HepG2 (cell line): ENCODE results near the gene YBX2. TPM values are rescaled to one million over a fixed set of nuclear protein-coding genes. Genes with fewer than 3 reads are reported as not detected.
A peak's percentile ranks its signal among the peaks of the same experiment; 100 is the strongest.

Experiments used
- AGO1 ChIP-seq: fragments of 200-400 bp; formaldehyde crosslinking; IDR thresholded peaks from 2 replicates; pipeline ENCODE4 v1.6.1; 2017; ENCODE audit warnings: mild to moderate bottlenecking, low read depth, low read length, moderate library complexity; ENCODE audit not compliant: poor library complexity, severe bottlenecking
- ARNT2 ChIP-seq: sonication (generic); formaldehyde crosslinking; IDR thresholded peaks from 2 replicates; pipeline ENCODE4 v1.8.0; 2022; ENCODE audit warnings: mild to moderate bottlenecking, low read depth, missing genetic modification reagents, moderate library complexity
- CCDC6 ChIP-seq: sonication (generic); formaldehyde crosslinking; IDR thresholded peaks from 2 replicates; pipeline ENCODE4 v1.8.1; 2022; ENCODE audit warnings: mild to moderate bottlenecking, missing genetic modification reagents, moderate library complexity
- FOSL1 ChIP-seq: sonication (generic); formaldehyde crosslinking; IDR thresholded peaks from 2 replicates; pipeline ENCODE4 v1.9.0; 2021; ENCODE audit warnings: missing genetic modification reagents, borderline replicate concordance
- FOXA3 ChIP-seq: IDR thresholded peaks from 2 replicates; pipeline ENCODE4 v1.6.1; 2016; ENCODE audit warnings: missing genetic modification reagents, missing compliant biosample characterization
- NR2F6 ChIP-seq, 2 experiments: IDR thresholded peaks; 2 replicates each; pipeline ENCODE4 v1.6.1; 2016; ENCODE audit warnings: antibody characterized with exemption in 1 of 2, mild to moderate bottlenecking in 1 of 2
- REL ChIP-seq: sonication (generic); formaldehyde crosslinking; conservative IDR thresholded peaks from 2 replicates; pipeline ENCODE4 v1.8.0; 2022; ENCODE audit warnings: mild to moderate bottlenecking, missing genetic modification reagents, moderate library complexity
- SMYD3 ChIP-seq: sonication (generic); formaldehyde crosslinking; IDR thresholded peaks from 2 replicates; pipeline ENCODE4 v1.8.1; 2023; ENCODE audit warnings: mild to moderate bottlenecking, missing genetic modification reagents
- SPEN ChIP-seq: sonication (generic); formaldehyde crosslinking; IDR thresholded peaks from 2 replicates; pipeline ENCODE4 v1.5.1; 2020; ENCODE audit warnings: low read depth, mild to moderate bottlenecking, missing genetic modification reagents
- TGIF2 ChIP-seq: IDR thresholded peaks from 2 replicates; pipeline ENCODE4 v1.6.1; 2016; ENCODE audit warnings: control low read depth, missing compliant biosample characterization
- ZBTB20 ChIP-seq: sonication (generic); formaldehyde crosslinking; IDR thresholded peaks from 2 replicates; pipeline ENCODE4 v1.8.1; 2023; ENCODE audit warnings: missing genetic modification reagents, low read depth, mild to moderate bottlenecking, borderline replicate concordance
- ZBTB3 ChIP-seq: sonication (generic); formaldehyde crosslinking; IDR thresholded peaks from 2 replicates; pipeline ENCODE4 v1.4.0; 2020; ENCODE audit warnings: low read depth, mild to moderate bottlenecking, moderate library complexity, missing genetic modification reagents, borderline replicate concordance
- ZNF256 ChIP-seq: sonication (generic); formaldehyde crosslinking; conservative IDR thresholded peaks from 2 replicates; pipeline ENCODE4 v1.4.0; 2020; ENCODE audit warnings: missing genetic modification reagents
- ZNF546 ChIP-seq: sonication (generic); formaldehyde crosslinking; conservative IDR thresholded peaks from 2 replicates; pipeline ENCODE4 v1.8.1; 2023; ENCODE audit warnings: mild to moderate bottlenecking, missing genetic modification reagents
- ZNF607 ChIP-seq: sonication (generic); formaldehyde crosslinking; IDR thresholded peaks from 2 replicates; pipeline ENCODE4 v1.5.1; 2020; ENCODE audit warnings: missing genetic modification reagents, mild to moderate bottlenecking, borderline replicate concordance
- ZNF672 ChIP-seq: sonication (generic); formaldehyde crosslinking; IDR thresholded peaks from 2 replicates; pipeline ENCODE4 v1.8.1; 2022; ENCODE audit warnings: missing genetic modification reagents
- ZNF713 ChIP-seq: sonication (generic); formaldehyde crosslinking; IDR thresholded peaks from 2 replicates; pipeline ENCODE4 v1.4.0; 2020; ENCODE audit warnings: mild to moderate bottlenecking, missing genetic modification reagents
- ZNF780A ChIP-seq: sonication (generic); formaldehyde crosslinking; IDR thresholded peaks from 2 replicates; pipeline ENCODE4 v1.8.0; 2022; ENCODE audit warnings: mild to moderate bottlenecking, missing genetic modification reagents, moderate library complexity
- ZSCAN22 ChIP-seq: sonication (generic); formaldehyde crosslinking; IDR thresholded peaks from 2 replicates; pipeline ENCODE4 v1.4.0; 2020; ENCODE audit warnings: mild to moderate bottlenecking, missing genetic modification reagents
- ZSCAN9 ChIP-seq: IDR thresholded peaks from 2 replicates; pipeline ENCODE4 v1.6.1; 2016; ENCODE audit warnings: borderline replicate concordance
- polyA plus RNA-seq, 8 experiments: library from polyadenylated mRNA; depleted of rRNA in 3 of 8; stranded (reverse) in 7 of 8; unstranded in 1 of 8; fragments of >200 nt; fragmentation: Illumina TruSeq in 4 of 8; extraction: Trizol in 4 of 8; gene quantifications; 2 replicates each; pipeline versions ENCODE4 v1.2.1 to v1.2.3, GENCODE V29; 2011 to 2016; ENCODE audit warnings: low read depth in 4 of 8, missing spikeins in 1 of 8, mixed read lengths in 1 of 8; ENCODE audit not compliant: insufficient read depth in 1 of 8
- total RNA-seq, 5 experiments: library from RNA; depleted of rRNA; stranded (reverse); fragments of >200 nt; fragmentation: Illumina TruSeq; extraction: Trizol; gene quantifications; 2 replicates each; pipeline ENCODE4 v1.2.3, GENCODE V29; 2016; ENCODE audit warnings: low read depth in 1 of 5
- TF ChIP-seq, protein P1 (sequence below): sonication (generic); formaldehyde crosslinking; IDR thresholded peaks from 2 replicates; pipeline ENCODE4 v1.5.0; 2020; ENCODE audit warnings: missing genetic modification reagents
- TF ChIP-seq, protein P2 (sequence below): IDR thresholded peaks from 2 replicates; pipeline ENCODE4 v1.6.1; 2016; ENCODE audit warnings: mild to moderate bottlenecking
- TF ChIP-seq, protein P3 (sequence below): sonication (generic); formaldehyde crosslinking; IDR thresholded peaks from 2 replicates; pipeline ENCODE4 v1.4.0; 2020; ENCODE audit warnings: mild to moderate bottlenecking, missing genetic modification reagents
- TF ChIP-seq, protein P4 (sequence below): sonication (generic); formaldehyde crosslinking; IDR thresholded peaks from 2 replicates; pipeline ENCODE4 v1.5.0; 2020; ENCODE audit warnings: mild to moderate bottlenecking, low read depth, missing genetic modification reagents, borderline replicate concordance
- TF ChIP-seq, protein P5 (sequence below): sonication (generic); formaldehyde crosslinking; IDR thresholded peaks from 2 replicates; pipeline ENCODE4 v1.4.0; 2020; ENCODE audit warnings: missing genetic modification reagents

Gene YBX2
- total and polyA plus RNA-seq, 2 of the 13 experiments (the other 11 are each of a cell fraction or from before 2014, with no cell fraction given): 0.12 to 0.22 TPM

DNA sequence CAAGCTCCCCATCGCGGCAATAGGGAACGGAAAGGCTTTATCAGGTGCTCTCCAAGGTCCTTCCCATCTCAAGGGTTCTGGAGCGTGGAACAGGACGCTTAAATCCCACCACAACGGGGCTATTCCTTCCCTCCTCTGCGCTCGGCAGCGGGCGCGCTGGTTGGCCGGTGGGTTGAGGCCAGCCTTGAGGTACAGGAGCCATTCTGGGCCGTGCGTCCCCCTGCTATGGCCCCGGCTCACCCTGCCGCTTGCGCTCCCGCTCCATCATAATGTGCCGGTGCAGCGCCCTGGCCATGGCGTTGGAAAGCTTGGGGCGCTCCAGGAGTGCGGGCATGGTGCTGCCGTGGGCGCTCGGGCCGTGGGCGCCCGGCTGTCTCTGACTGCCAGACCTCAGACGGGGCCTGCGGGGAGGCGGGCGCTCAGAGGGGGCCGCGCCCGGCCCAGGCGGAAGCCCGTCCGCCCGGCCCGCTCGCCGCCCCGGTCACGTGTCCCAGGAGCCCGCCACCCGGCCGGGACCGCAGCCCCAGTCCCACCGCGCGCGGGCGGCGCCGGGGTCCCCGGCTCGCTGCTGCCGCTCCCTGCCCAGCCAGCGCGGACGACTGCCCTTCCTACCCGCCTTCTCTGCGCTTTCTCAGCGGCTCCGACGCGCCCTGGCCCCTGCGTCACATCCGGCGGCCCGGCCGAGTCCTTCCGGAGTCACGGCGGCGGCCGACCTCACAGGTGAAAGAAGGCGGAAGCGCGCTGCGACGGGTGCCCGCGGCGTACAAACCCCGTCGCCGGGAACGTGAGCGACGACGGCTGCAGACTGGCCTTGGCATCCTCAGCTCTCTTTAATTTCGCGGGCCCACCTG lies 20.5 kb upstream of the YBX2 start, which contains the start of gene GPS2 (continued):
- TF ChIP-seq ZNF256 (CRISPR knock-in tag) (0 out of 2 replicates have a peak, but pooled peaks have one; percentile 28), FOSL1 (no peak), REL (CRISPR knock-in tag) (peak; percentile 69; the same call in 1 of the 2 replicates), SMYD3 (CRISPR knock-in tag) (no peak), ZNF713 (CRISPR knock-in tag) (peak; percentile 28; the same call in 1 of the 2 replicates), NR2F6 (IDR thresholded peaks at IDR 0.05) (no peak), NR2F6 (CRISPR knock-in tag; IDR thresholded peaks at IDR 0.05) (peak; percentile 66), ZNF546 (peak; percentile 62; the same call in 1 of the 2 replicates), SPEN (CRISPR knock-in tag) (peak; percentile 94), ZNF607 (peak; percentile 62; the same call in 1 of the 2 replicates), ZSCAN22 (CRISPR knock-in tag) (no peak), ZBTB3 (CRISPR knock-in tag) (no peak), FOXA3 (CRISPR knock-in tag) (peak; percentile 69), ARNT2 (CRISPR knock-in tag) (peak; percentile 77), ZNF780A (CRISPR knock-in tag) (no peak), ZSCAN9 (no peak), ZBTB20 (CRISPR knock-in tag) (0 out of 2 replicates have a peak, but pooled peaks have one; percentile 58), TGIF2 (CRISPR knock-in tag) (0 out of 2 replicates have a peak, but pooled peaks have one; percentile 53), ZNF672 (CRISPR knock-in tag) (no peak), CCDC6 (CRISPR knock-in tag) (peak; percentile 80), AGO1 (peak; percentile 81)
- TF ChIP-seq, protein P1, sequence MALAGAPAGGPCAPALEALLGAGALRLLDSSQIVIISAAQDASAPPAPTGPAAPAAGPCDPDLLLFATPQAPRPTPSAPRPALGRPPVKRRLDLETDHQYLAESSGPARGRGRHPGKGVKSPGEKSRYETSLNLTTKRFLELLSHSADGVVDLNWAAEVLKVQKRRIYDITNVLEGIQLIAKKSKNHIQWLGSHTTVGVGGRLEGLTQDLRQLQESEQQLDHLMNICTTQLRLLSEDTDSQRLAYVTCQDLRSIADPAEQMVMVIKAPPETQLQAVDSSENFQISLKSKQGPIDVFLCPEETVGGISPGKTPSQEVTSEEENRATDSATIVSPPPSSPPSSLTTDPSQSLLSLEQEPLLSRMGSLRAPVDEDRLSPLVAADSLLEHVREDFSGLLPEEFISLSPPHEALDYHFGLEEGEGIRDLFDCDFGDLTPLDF: peak; percentile 75
- TF ChIP-seq, protein P2, sequence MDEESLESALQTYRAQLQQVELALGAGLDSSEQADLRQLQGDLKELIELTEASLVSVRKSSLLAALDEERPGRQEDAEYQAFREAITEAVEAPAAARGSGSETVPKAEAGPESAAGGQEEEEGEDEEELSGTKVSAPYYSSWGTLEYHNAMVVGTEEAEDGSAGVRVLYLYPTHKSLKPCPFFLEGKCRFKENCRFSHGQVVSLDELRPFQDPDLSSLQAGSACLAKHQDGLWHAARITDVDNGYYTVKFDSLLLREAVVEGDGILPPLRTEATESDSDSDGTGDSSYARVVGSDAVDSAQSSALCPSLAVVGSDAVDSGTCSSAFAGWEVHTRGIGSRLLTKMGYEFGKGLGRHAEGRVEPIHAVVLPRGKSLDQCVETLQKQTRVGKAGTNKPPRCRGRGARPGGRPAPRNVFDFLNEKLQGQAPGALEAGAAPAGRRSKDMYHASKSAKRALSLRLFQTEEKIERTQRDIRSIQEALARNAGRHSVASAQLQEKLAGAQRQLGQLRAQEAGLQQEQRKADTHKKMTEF: peak; percentile 85
- TF ChIP-seq, protein P3, sequence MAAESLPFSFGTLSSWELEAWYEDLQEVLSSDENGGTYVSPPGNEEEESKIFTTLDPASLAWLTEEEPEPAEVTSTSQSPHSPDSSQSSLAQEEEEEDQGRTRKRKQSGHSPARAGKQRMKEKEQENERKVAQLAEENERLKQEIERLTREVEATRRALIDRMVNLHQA (CRISPR knock-in tag): no peak
- TF ChIP-seq, protein P4, sequence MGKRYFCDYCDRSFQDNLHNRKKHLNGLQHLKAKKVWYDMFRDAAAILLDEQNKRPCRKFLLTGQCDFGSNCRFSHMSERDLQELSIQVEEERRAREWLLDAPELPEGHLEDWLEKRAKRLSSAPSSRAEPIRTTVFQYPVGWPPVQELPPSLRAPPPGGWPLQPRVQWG (CRISPR knock-in tag): no peak
- TF ChIP-seq, protein P5, sequence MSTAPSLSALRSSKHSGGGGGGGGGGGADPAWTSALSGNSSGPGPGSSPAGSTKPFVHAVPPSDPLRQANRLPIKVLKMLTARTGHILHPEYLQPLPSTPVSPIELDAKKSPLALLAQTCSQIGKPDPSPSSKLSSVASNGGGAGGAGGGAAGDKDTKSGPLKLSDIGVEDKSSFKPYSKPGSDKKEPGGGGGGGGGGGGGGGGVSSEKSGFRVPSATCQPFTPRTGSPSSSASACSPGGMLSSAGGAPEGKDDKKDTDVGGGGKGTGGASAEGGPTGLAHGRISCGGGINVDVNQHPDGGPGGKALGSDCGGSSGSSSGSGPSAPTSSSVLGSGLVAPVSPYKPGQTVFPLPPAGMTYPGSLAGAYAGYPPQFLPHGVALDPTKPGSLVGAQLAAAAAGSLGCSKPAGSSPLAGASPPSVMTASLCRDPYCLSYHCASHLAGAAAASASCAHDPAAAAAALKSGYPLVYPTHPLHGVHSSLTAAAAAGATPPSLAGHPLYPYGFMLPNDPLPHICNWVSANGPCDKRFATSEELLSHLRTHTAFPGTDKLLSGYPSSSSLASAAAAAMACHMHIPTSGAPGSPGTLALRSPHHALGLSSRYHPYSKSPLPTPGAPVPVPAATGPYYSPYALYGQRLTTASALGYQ: peak; percentile 55; the same call in 1 of the 2 replicates
